ENCODE results near the gene LGALS9. TPM values are rescaled to one million over a fixed set of nuclear protein-coding genes. Genes with fewer than 3 reads are reported as not detected.
"Not testable (repeated sequence)": the region's sequence is repeated elsewhere in the genome, so short reads cannot be mapped to it uniquely, and the experiment has no call there.

LGALS9 gene
- total RNA-seq, 3 donors from 2014 or later = 217 to 573 (median 482) TPM

- ATAC-seq (peak; percentile 87), DNase-seq (peak; percentile 83 to 88 (median 86))
- Histone ChIP-seq H3K36me3 (ENCODE audit: low read depth) (no peaks in the 10 kb centered on the region), H3K9me3 (no peaks in the 10 kb centered on the region), H3K4me1 (ENCODE audit: low read depth) (peaks cover 29% of the 10 kb centered on the region), H3K4me3 (no peak overlapping the region)
- intact Hi-C loops (cut with DNase I, micrococcal nuclease) = no loop called here
- peak; percentile 9 for TF ChIP-seq CTCF (IDR thresholded peaks at IDR 0.05)
Measured at GRCh38 chr17:27647765-27648164, 16.8 kb downstream of the LGALS9 start.

- DNase-seq (peak in 1 of 3 donors; percentile 53), ATAC-seq (peak; percentile 7)
- intact Hi-C loops (cut with DNase I, micrococcal nuclease); H3K36me3 ChIP-seq (ENCODE audit: low read depth); H3K9me3 ChIP-seq; H3K4me3 ChIP-seq: not testable (repeated sequence)
- peaks cover 29% of the 10 kb centered on the region for H3K4me1 ChIP-seq (ENCODE audit: low read depth)
Measured at GRCh38 chr17:27649111-27649571, 18.2 kb downstream of the LGALS9 start.

- Histone ChIP-seq H3K4me3 (no peak overlapping the region), H3K9me3 (no peaks in the 10 kb centered on the region), H3K36me3 (ENCODE audit: low read depth) (no peaks in the 10 kb centered on the region), H3K4me1 (ENCODE audit: low read depth) (peaks cover 29% of the 10 kb centered on the region)
- intact Hi-C loops (cut with DNase I, micrococcal nuclease) = loop anchor here (5.0 kb wide), 2 partner anchors 48 to 107 kb away; no protein-coding TSS in a partner anchor
- peak in 1 of 3 donors; percentile 24 for DNase-seq
- TF ChIP-seq CTCF (IDR thresholded peaks at IDR 0.05) = no peak
- no peak for ATAC-seq
Measured at GRCh38 chr17:27649929-27650328, 18.9 kb downstream of the LGALS9 start.

- Histone ChIP-seq H3K9me3 (no peaks in the 10 kb centered on the region), H3K4me3 (no peak overlapping the region), H3K36me3 (ENCODE audit: low read depth) (no peaks in the 10 kb centered on the region), H3K4me1 (ENCODE audit: low read depth) (peaks cover 29% of the 10 kb centered on the region)
- no peak for DNase-seq
- no peak for TF ChIP-seq CTCF (IDR thresholded peaks at IDR 0.05)
- intact Hi-C loops (cut with DNase I, micrococcal nuclease) = loop anchor here (5.0 kb wide), 2 partner anchors 49 to 106 kb away; no protein-coding TSS in a partner anchor
- no peak for ATAC-seq
Measured at GRCh38 chr17:27650836-27651235, 19.8 kb downstream of the LGALS9 start.

- intact Hi-C loops (cut with DNase I, micrococcal nuclease) = loop anchor here (5.0 kb wide), 2 partner anchors 49 to 106 kb away; no protein-coding TSS in a partner anchor
- H3K36me3 ChIP-seq (ENCODE audit: low read depth) = no peaks in the 10 kb centered on the region
- peaks cover 23% of the 10 kb centered on the region for H3K4me1 ChIP-seq (ENCODE audit: low read depth)
- ATAC-seq = peak; percentile 60
- H3K4me3 ChIP-seq = no peak overlapping the region
- TF ChIP-seq CTCF (IDR thresholded peaks at IDR 0.05) = peak; percentile 86
- peak in 2 of 3 donors; percentile 82 to 87 for DNase-seq
- no peaks in the 10 kb centered on the region for H3K9me3 ChIP-seq
Measured at GRCh38 chr17:27651411-27652345, 20.7 kb downstream of the LGALS9 start.

GRCh38 chr17:27653449-27653971, 22.5 kb downstream of the LGALS9 start:
- intact Hi-C loops (cut with DNase I, micrococcal nuclease) = loop anchor here (5.0 kb wide), 2 partner anchors 51 to 104 kb away; no protein-coding TSS in a partner anchor
- not testable (repeated sequence) for H3K4me1 ChIP-seq (ENCODE audit: low read depth); ATAC-seq; DNase-seq; H3K9me3 ChIP-seq; H3K4me3 ChIP-seq; H3K36me3 ChIP-seq (ENCODE audit: low read depth)
